Mucosa of stomach (tissue), 1 donor: Measurements from ENCODE around the gene MYNN.
"Not testable (repeated sequence)": the region's sequence is repeated elsewhere in the genome, so short reads cannot be mapped to it uniquely, and the experiment has no call there.

Source experiments
- H3K27me3 ChIP-seq: one replicate; pipeline ENCODE4 v1.7.0; 2013; ENCODE audit warnings: mild to moderate bottlenecking, low read length; ENCODE audit not compliant: control insufficient read depth, insufficient read depth
- H3K36me3 ChIP-seq: one replicate; pipeline ENCODE4 v1.7.0; 2013; ENCODE audit warnings: low read length; ENCODE audit not compliant: control insufficient read depth, insufficient read depth
- H3K4me1 ChIP-seq: one replicate; pipeline ENCODE4 v1.7.0; 2013; ENCODE audit warnings: mild to moderate bottlenecking, low read length; ENCODE audit not compliant: control insufficient read depth, insufficient read depth
- H3K4me3 ChIP-seq: one replicate; pipeline ENCODE4 v1.7.0; 2013; ENCODE audit warnings: low read length
- H3K9ac ChIP-seq: one replicate; pipeline ENCODE4 v1.7.0; 2013; ENCODE audit warnings: mild to moderate bottlenecking, low read length, moderate library complexity
- H3K9me3 ChIP-seq: one replicate; pipeline ENCODE4 v1.7.0; 2013; ENCODE audit warnings: mild to moderate bottlenecking, low read length, moderate library complexity; ENCODE audit not compliant: control insufficient read depth
- donor health status: Pancreatic carcinoma.

The MYNN gene

DNA sequence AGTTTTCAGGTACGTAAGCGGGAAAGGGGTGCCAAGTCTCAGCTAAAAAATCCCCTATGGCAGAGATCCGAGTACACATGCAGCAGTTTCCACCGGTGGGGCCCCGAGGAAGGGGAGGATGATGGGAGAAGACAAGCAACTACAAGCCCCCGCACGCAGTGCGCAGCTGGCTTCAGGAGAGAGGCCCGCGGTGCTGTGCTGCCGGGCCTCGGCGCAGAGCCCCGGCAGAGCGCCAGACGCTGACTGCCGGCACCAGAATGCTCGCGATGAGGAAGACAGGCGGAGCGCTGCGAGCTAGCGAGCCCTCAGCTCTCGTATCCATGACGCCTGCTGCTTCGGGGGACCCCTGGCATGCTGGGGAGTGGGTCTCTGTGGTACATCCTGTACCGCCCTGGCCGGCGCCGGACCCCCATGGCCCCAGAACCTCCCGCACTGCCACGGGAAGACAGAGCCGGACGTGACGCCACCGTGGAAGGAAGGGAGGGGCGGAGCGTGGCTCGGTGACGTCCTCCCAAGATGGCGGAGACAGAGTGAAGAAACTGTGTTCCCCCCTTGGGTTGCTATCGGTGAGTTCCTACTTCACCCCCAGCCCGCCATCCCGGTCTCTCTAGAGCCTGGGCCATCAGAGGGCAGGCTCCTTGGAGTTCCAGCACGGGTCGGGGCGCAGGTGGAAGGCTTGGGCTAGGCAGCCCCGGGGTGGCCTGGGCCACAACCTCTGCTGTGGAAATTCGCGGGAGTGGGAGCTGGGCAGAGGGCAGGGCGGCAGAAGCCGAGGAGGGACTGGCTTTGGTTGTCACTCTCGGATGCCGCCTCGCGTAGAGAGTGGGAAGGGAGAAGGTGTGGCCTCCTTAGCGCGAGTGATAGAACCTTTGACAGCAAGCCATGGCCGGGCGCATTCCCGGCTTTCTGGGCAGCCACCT, at the start of gene MYNN:
Gene MYNN (plus strand): TSS at position 500 of the 920 bp plus-strand sequence. CDS start 900 bp downstream, outside the sequence.
- H3K9ac ChIP-seq, result peak within 1 kb of the TSS; percentile 98

DNA sequence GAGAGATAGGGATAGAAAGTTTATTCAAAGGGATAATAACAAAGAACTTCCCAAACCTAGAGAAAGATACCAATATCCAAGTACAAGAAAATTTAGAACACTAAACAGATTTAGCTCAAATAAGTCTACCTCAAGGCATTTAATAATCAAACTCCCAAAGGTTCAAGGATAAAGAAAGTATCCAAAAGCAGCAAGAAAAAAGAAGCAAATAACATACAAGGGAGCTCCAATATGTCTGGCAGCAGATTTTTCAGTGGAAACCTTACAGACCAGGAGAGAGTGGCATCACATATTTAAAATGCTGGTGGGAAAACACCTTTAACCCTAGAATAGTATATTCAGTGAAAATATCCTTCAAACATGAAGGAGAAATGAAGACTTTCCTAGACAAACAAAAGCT, 41.3 kb upstream of the MYNN start:
- H3K4me3 ChIP-seq, H3K36me3 ChIP-seq, H3K27me3 ChIP-seq, H3K4me1 ChIP-seq, H3K9ac ChIP-seq, H3K9me3 ChIP-seq: not testable (repeated sequence)

More for the DNA sequence above, at the start of gene MYNN:
- Histone ChIP-seq H3K27me3 (no peaks in the 10 kb centered on the region), H3K4me1 (peaks cover 24% of the 10 kb centered on the region), H3K9me3 (no peaks in the 10 kb centered on the region), H3K4me3 (peak within 1 kb of the TSS; percentile 81), H3K36me3 (no peaks in the 10 kb centered on the region)

DNA sequence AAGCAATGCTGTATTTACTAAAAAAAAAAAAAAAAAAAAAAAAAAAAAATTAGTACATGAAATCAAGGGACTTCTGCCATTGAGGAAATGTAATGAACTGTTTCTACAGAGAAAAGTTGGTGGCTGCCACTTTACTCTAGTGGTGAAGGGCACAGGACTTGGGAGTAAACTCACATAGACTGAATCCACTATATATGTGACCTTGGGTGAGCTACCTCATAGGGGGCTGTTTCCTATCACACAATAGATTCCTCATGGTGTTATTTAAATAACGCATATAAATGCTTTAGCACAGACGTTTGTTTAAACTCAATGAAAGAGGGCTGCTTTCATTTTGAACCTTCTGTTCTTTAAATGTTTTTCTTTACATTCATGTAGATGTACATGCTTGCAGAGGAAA, 34.1 kb upstream of the MYNN start:
- H3K4me1 ChIP-seq, result no peaks in the 10 kb centered on the region
- H3K4me3 ChIP-seq, result no peak overlapping the region

DNA sequence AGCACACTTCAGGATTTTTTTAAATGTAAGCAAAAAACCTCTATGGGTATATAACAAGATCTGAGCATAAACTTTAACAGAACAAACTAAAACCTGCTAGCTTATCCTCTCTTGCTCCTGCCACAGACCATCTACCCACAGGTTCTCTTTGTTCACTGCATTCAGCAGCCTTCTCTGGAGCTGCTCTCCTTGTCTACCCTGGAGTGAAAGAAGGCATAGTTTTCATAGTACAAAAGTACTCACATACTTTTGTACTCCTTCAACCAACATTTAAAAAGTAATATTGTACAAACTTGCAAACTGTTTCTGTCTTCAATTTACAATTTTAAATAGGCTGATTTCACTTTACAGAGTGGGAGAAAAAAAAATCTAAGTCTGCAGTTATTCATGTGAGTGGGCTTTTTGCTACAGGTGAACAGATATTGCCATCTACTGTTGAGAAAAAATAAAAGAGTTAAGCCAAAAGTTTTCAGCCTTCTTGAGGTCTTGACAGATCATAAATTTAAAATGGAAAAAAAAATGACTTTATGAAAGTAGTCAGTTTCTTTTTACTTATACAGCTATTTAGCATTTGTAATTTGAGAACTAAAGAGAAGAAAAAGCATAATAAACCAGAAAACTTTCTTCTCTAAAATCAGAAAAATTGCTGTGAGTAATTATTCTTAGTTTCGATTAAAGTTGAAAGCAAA, 28.7 kb upstream of the MYNN start:
- Histone ChIP-seq H3K9ac (no peak overlapping the region), H3K4me1 (peaks cover 8% of the 10 kb centered on the region), H3K4me3 (no peak overlapping the region), H3K27me3 (no peaks in the 10 kb centered on the region), H3K9me3 (no peaks in the 10 kb centered on the region), H3K36me3 (no peaks in the 10 kb centered on the region)

More for the DNA sequence above, 34.1 kb upstream of the MYNN start:
- no peaks in the 10 kb centered on the region for H3K27me3 ChIP-seq
- H3K9ac ChIP-seq, result no peak overlapping the region
- no peaks in the 10 kb centered on the region for H3K36me3 ChIP-seq
- H3K9me3 ChIP-seq, result no peaks in the 10 kb centered on the region

DNA sequence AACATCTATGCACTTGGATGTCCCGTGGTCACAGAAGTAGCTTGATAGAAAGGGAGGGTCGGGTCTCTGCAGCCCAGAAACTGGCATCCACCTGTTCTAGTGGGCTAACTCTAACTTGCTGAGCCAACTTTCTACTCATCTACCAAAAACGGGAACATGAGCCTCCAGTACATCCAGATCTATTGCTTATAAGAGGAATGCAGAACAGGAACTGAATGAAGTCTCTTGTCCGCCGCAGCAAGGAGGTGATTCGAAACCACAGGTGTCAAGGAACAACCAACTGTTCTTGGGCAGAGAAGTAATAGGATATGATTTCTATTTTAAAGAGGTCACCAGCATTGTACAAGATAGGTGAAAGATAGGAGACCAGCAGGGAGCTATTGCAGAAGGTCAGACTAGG, 26.3 kb upstream of the MYNN start:
- no peak overlapping the region for H3K9ac ChIP-seq
- no peaks in the 10 kb centered on the region for H3K9me3 ChIP-seq
- no peak overlapping the region for H3K4me3 ChIP-seq
- no peaks in the 10 kb centered on the region for H3K36me3 ChIP-seq
- no peaks in the 10 kb centered on the region for H3K27me3 ChIP-seq
- peaks cover 27% of the 10 kb centered on the region for H3K4me1 ChIP-seq

DNA sequence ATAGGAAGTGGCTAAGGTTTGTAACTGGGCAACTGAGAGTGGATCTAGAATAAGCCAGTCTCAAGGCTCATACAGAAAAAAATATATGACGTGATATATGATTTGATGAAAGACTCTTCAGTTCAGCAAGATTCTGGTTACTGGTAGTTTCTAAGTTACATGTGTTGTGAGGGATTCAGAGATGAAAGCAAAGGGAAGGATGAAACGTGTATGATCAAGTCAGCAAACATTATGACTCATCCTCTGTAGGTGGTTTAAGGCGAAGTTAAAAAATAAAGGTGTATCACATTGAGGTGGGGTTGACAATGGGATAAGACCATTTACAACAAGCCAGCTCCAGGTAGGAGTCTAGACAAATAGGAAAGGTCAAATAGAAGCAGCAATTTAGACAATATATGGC, 24.5 kb upstream of the MYNN start:
- Histone ChIP-seq H3K4me3 (no peak overlapping the region), H3K9ac (no peak overlapping the region), H3K4me1 (peaks cover 27% of the 10 kb centered on the region), H3K9me3 (no peaks in the 10 kb centered on the region), H3K27me3 (no peaks in the 10 kb centered on the region), H3K36me3 (no peaks in the 10 kb centered on the region)

DNA sequence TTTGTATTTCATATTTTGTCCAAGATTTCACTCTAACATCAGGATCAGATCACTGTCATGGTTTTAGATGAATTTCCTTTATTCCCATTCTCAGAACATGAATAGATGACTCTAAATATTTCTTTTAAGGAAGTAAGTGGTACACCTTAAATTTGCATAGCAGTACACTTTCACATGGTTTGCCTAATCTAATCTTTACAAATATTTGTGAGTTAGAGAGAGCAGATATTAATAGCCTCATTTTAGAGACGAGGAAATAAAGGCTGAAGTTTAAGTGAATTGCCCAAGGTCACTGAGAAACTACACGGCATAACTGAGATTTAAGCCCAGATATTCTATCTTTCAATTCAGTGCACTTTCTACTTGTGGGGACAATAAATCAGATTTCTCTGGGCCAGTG, 22.5 kb upstream of the MYNN start:
- Histone ChIP-seq H3K9me3 (no peaks in the 10 kb centered on the region), H3K4me3 (no peak overlapping the region), H3K4me1 (peaks cover 35% of the 10 kb centered on the region), H3K36me3 (no peaks in the 10 kb centered on the region), H3K9ac (no peak overlapping the region), H3K27me3 (no peaks in the 10 kb centered on the region)

DNA sequence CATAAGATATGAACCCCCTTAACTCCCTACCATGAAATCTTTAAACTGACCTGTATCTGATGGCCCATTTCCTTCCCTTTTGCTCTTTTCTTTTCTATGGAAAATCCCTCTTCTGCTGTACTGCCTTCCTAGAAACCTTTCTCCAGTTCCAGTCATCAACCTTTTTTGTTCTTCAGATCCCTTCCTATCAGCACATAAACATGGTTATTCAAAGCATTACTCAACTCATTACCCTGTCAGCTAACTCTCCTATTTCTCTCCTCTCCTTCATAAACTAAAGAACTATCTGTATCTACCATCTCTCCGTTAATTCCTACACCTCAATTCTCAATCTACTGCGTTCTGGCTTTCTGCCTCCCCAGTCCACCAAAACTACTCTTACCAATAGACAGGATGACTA, 21.3 kb upstream of the MYNN start:
- Histone ChIP-seq H3K4me3 (no peak overlapping the region), H3K9ac (no peak overlapping the region), H3K27me3 (no peaks in the 10 kb centered on the region), H3K9me3 (no peaks in the 10 kb centered on the region), H3K4me1 (peaks cover 35% of the 10 kb centered on the region), H3K36me3 (no peaks in the 10 kb centered on the region)

DNA sequence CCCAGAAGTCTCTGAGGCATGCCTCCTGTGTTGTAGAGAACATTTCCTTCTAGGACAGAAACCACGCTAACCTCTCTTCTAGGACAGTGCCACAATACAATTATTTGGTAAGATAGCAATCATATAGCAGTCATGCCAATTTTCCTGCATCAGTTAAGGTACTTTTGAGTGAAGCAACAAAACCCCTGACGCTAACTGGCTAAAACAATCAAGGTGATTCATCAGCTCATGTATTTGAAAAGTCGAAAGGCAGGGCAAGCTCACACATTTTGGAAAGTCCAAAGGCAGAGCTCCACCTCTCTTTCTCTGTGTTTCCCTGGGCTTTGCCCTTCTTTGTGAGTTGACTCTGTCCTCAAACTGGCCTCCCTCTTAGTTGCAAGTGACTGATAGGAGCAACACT, 18.5 kb upstream of the MYNN start:
- no peak overlapping the region for H3K9ac ChIP-seq
- no peaks in the 10 kb centered on the region for H3K27me3 ChIP-seq
- H3K36me3 ChIP-seq, result no peaks in the 10 kb centered on the region
- H3K4me3 ChIP-seq, result no peak overlapping the region
- H3K4me1 ChIP-seq, result peaks cover 29% of the 10 kb centered on the region
- H3K9me3 ChIP-seq, result no peaks in the 10 kb centered on the region

DNA sequence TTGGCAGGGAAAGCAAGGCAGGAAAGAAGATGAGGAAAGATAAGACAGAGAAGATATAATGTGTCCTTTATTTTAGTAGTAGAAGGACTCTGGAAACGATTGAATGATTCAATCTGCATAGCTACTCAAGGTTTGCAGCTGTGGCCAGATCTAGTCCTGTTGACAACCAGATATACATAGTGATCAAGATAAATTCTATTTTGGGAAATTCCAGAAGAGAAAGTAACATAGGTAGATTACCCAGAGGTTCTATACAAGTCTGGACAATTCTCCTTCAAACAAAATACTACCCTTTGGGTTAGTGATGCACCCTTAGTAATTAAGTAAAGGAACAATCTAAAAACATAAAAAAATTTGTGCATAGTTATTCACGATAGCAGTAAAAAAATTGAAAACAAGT, 17.7 kb upstream of the MYNN start:
- Histone ChIP-seq H3K4me3 (no peak overlapping the region), H3K27me3 (no peaks in the 10 kb centered on the region), H3K36me3 (no peaks in the 10 kb centered on the region), H3K4me1 (peaks cover 21% of the 10 kb centered on the region), H3K9ac (no peak overlapping the region), H3K9me3 (no peaks in the 10 kb centered on the region)

DNA sequence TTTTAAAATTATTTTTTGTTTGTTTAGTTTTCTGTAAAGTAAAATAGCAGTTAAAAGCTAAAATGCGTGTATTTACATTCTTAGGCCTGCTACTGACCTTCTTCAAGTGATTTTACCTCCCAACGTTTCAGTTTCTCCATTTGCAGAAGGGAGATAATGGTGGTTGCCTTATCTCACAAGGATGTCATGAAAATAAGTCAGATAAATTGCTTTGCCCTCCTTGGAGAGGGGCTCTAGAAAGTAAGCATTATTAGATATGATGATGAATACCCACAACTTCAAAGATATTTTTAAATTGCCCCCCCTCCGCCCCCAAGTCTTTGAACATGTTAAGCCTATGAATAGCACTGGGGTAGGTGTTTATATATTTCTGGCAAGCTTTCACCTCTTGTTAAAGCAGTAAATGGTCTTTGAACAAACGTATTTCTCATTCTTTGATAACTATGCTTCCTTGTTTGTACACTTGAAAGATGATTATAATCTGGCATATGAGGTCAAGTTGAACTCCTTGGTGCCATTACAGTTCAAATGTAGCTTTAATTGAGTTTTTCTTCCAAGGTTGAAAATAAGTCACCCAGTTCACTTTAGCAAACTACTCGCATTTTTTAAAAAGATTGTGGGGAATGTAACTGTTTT, 14.7 kb upstream of the MYNN start:
- Histone ChIP-seq H3K9me3 (no peaks in the 10 kb centered on the region), H3K36me3 (no peaks in the 10 kb centered on the region), H3K4me1 (peaks cover 12% of the 10 kb centered on the region), H3K4me3 (no peak overlapping the region), H3K9ac (no peak overlapping the region), H3K27me3 (no peaks in the 10 kb centered on the region)

DNA sequence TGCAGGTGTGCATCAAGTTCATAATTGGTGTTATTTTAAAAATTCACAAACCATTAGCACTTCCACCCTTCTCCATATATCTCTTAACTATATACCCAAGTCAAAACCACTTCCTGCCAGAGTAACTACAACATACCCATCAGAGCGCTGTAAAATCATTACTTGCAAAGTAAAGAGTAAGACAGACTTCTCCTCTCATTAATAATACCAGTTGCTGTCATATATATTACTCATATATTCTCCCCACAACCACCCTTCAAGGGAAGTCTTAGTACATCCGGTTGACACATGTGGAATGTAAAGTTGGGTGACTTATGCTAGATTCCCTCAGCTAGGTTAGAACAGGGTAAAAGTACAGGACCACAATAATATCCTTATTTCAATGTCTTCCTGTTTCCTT, 13.9 kb upstream of the MYNN start:
- H3K4me1 ChIP-seq, result peaks cover 12% of the 10 kb centered on the region
- H3K4me3 ChIP-seq, result no peak overlapping the region
- H3K9ac ChIP-seq, result no peak overlapping the region
- H3K36me3 ChIP-seq, result no peaks in the 10 kb centered on the region
- no peaks in the 10 kb centered on the region for H3K9me3 ChIP-seq
- H3K27me3 ChIP-seq, result no peaks in the 10 kb centered on the region
